H1 (cell line): ENCODE measurements around the gene SLC26A11. TPM values are rescaled to one million over a fixed set of nuclear protein-coding genes. Genes with fewer than 3 reads are reported as not detected.

Source experiments
- CTCF ChIA-PET: fragments of 300-600 bp; sonication (Branson Sonifier 250); formaldehyde crosslinking; loops from one replicate; lab custom pipeline; 2021; ENCODE audit not compliant: partially characterized antibody; lab: Charles Lee
- POLR2A ChIA-PET: fragments of 300-600 bp; sonication (Branson Sonifier 250); formaldehyde crosslinking; loops from one replicate; lab custom pipeline; 2021; ENCODE audit warnings: inconsistent platforms; ENCODE audit not compliant: partially characterized antibody; lab: Charles Lee
- DNase-seq, 2 experiments: peaks; one replicate each; pipeline versions ENCODE4 v3.0.0 to v3.0.0-alpha.2; 2010 to 2022; ENCODE audit warnings: low spot score in 2 of 2, low read depth in 1 of 2, mixed read lengths in 1 of 2
- FAIRE-seq: peaks from 2 replicates; lab custom pipeline; 2011; peaks lifted over from hg19 to GRCh38; lab: Jason Lieb, UNC
- H2AFZ ChIP-seq: 2 replicates; pipeline ENCODE4 v1.8.1; 2012; ENCODE audit warnings: low read length, inconsistent platforms
- H2AK5ac ChIP-seq: 2 replicates; pipeline ENCODE4 v1.6.1; 2013; ENCODE audit warnings: low read depth, low read length
- H2BK120ac ChIP-seq: replicated peaks from 2 replicates; pipeline ENCODE3; 2013; ENCODE audit warnings: low read depth, low read length, inconsistent platforms
- H2BK12ac ChIP-seq: 2 replicates; pipeline ENCODE4 v1.6.1; 2013; ENCODE audit warnings: low read depth, low read length
- H2BK15ac ChIP-seq: 2 replicates; pipeline ENCODE4 v1.6.1; 2013; ENCODE audit warnings: low read length
- H2BK20ac ChIP-seq: 2 replicates; pipeline ENCODE4 v1.6.1; 2013; ENCODE audit warnings: low read length
- H2BK5ac ChIP-seq: 2 replicates; pipeline ENCODE4 v1.6.1; 2013; ENCODE audit warnings: low read depth, low read length
- H3K14ac ChIP-seq: 2 replicates; pipeline ENCODE4 v1.6.1; 2013; ENCODE audit warnings: inconsistent platforms; ENCODE audit not compliant: insufficient read length
- H3K18ac ChIP-seq: 2 replicates; pipeline ENCODE4 v1.6.1; 2013; ENCODE audit warnings: low read length; ENCODE audit errors: extremely low read depth
- H3K23ac ChIP-seq: 2 replicates; pipeline ENCODE4 v1.6.1; 2013; ENCODE audit warnings: inconsistent platforms; ENCODE audit not compliant: insufficient read length
- H3K23me2 ChIP-seq: 2 replicates; pipeline ENCODE4 v1.6.1; 2013; ENCODE audit warnings: low read depth, low read length
- H3K27ac ChIP-seq: 2 replicates; pipeline ENCODE4 v1.6.1; 2011; ENCODE audit warnings: low read depth, low read length, inconsistent platforms
- H3K27me3 ChIP-seq, 4 experiments: replicated peaks in 1 of 4; 1 replicate in 1 of 4; 2 replicates in 3 of 4; pipeline versions ENCODE4 v1.6.1 to v1.8.1; 2011 to 2013; ENCODE audit warnings: low read length in 3 of 4, mild to moderate bottlenecking in 3 of 4, inconsistent platforms in 2 of 4, mixed read lengths in 2 of 4, moderate library complexity in 1 of 4; ENCODE audit not compliant: control insufficient read depth in 3 of 4, insufficient read depth in 3 of 4; ENCODE audit errors: extremely low read depth in 1 of 4
- H3K36me3 ChIP-seq, 4 experiments: 2 replicates each; pipeline versions ENCODE4 v1.6.1 to v1.8.1; 2011 to 2013; ENCODE audit warnings: mild to moderate bottlenecking in 4 of 4, low read length in 3 of 4, moderate library complexity in 2 of 4, control low read depth in 1 of 4, inconsistent platforms in 1 of 4; ENCODE audit not compliant: insufficient read depth in 4 of 4, control insufficient read depth in 2 of 4
- H3K4ac ChIP-seq: replicated peaks from 2 replicates; pipeline ENCODE3; 2013; ENCODE audit warnings: low read length, low read depth, mixed read lengths, inconsistent platforms; ENCODE audit not compliant: insufficient read length
- H3K4me1 ChIP-seq, 4 experiments: replicated peaks in 1 of 4; 1 replicate in 1 of 4; 2 replicates in 3 of 4; pipeline versions ENCODE4 v1.6.1 to v1.8.1; 2011 to 2013; ENCODE audit warnings: low read length in 3 of 4, inconsistent platforms in 2 of 4, mixed read lengths in 1 of 4; ENCODE audit not compliant: insufficient read depth in 4 of 4, control insufficient read depth in 3 of 4
- H3K4me2 ChIP-seq, 2 experiments: 2 replicates each; pipeline versions ENCODE4 v1.6.1 to v1.8.1; 2011 to 2013; ENCODE audit warnings: low read depth in 2 of 2, low read length in 2 of 2, control low read depth in 1 of 2, inconsistent platforms in 1 of 2, mild to moderate bottlenecking in 1 of 2; ENCODE audit not compliant: insufficient read depth in 1 of 2
- H3K4me3 ChIP-seq, 4 experiments: fragments of 200-600, 300-600 bp in 1 of 4; sonication (generic), shearing (Covaris generic), sonication (Bioruptor Twin) in 1 of 4; 2 replicates each; pipeline versions ENCODE4 v1.5.1 to v1.8.1; 2011 to 2016; ENCODE audit warnings: low read length in 4 of 4, low read depth in 3 of 4, control low read depth in 2 of 4, inconsistent platforms in 2 of 4, mild to moderate bottlenecking in 2 of 4, mixed read lengths in 1 of 4, moderate library complexity in 1 of 4; ENCODE audit not compliant: insufficient read depth in 2 of 4; ENCODE audit errors: extremely low read depth in 1 of 4
- H3K56ac ChIP-seq: replicated peaks from 2 replicates; pipeline ENCODE3; 2013; ENCODE audit warnings: low read depth, mild to moderate bottlenecking, mixed read lengths, low read length, inconsistent platforms; ENCODE audit not compliant: insufficient read length
- H3K79me1 ChIP-seq: 2 replicates; pipeline ENCODE4 v1.6.1; 2013; ENCODE audit warnings: low read depth, low read length, control low read depth
- H3K79me2 ChIP-seq, 2 experiments: 2 replicates each; pipeline versions ENCODE4 v1.6.1 to v1.8.1; 2012 to 2013; ENCODE audit warnings: low read length in 2 of 2, mild to moderate bottlenecking in 2 of 2, inconsistent platforms in 1 of 2; ENCODE audit not compliant: insufficient read depth in 2 of 2, control insufficient read depth in 1 of 2
- H3K9ac ChIP-seq, 4 experiments: replicated peaks in 1 of 4; 1 replicate in 1 of 4; 2 replicates in 3 of 4; pipeline versions ENCODE4 v1.6.1 to v1.8.1; 2011 to 2013; ENCODE audit warnings: low read depth in 3 of 4, low read length in 3 of 4, control low read depth in 2 of 4, mild to moderate bottlenecking in 2 of 4, moderate library complexity in 2 of 4, inconsistent platforms in 1 of 4; ENCODE audit errors: extremely low read depth in 1 of 4
- H3K9me3 ChIP-seq, 2 experiments: 2 replicates each; pipeline versions ENCODE4 v1.6.1 to v1.8.1; 2012 to 2013; ENCODE audit warnings: mild to moderate bottlenecking in 2 of 2, moderate library complexity in 2 of 2, control low read depth in 1 of 2, inconsistent platforms in 1 of 2, low read depth in 1 of 2, low read length in 1 of 2, mixed read lengths in 1 of 2; ENCODE audit not compliant: insufficient read depth in 2 of 2
- H4K20me1 ChIP-seq, 2 experiments: replicated peaks in 1 of 2; 2 replicates each; pipeline versions ENCODE3 to v1.8.1; 2011 to 2013; ENCODE audit warnings: inconsistent platforms in 2 of 2, low read length in 2 of 2, mild to moderate bottlenecking in 1 of 2; ENCODE audit not compliant: insufficient read depth in 2 of 2, control insufficient read depth in 1 of 2
- H4K5ac ChIP-seq: 2 replicates; pipeline ENCODE4 v1.6.1; 2013; ENCODE audit warnings: low read length, low read depth, mixed read lengths, inconsistent platforms; ENCODE audit not compliant: insufficient read length
- H4K8ac ChIP-seq: 2 replicates; pipeline ENCODE4 v1.8.0; 2013; ENCODE audit warnings: mild to moderate bottlenecking, moderate library complexity, low read length, inconsistent platforms; ENCODE audit not compliant: insufficient read depth; ENCODE audit errors: extremely low read depth
- H4K91ac ChIP-seq: replicated peaks from 2 replicates; pipeline ENCODE3; 2013; ENCODE audit warnings: low read length, mixed read lengths, inconsistent platforms; ENCODE audit not compliant: insufficient read length
- BRCA1 ChIP-seq: IDR thresholded peaks from 2 replicates; pipeline ENCODE4 v1.6.1; 2012; ENCODE audit warnings: low read depth, low read length, improper control_type of control experiment
- CBX8 ChIP-seq: fragments of 300-800, 300-1000 bp; sonication (generic); IDR thresholded peaks from 2 replicates; pipeline ENCODE4 v1.7.1; 2016; ENCODE audit warnings: low read depth, low read length, borderline replicate concordance
- POLR2AphosphoS5 ChIP-seq: IDR thresholded peaks from 2 replicates; pipeline ENCODE4 v1.6.1; 2011; ENCODE audit warnings: low read depth, low read length
- WGBS, 2 experiments: shearing (Covaris generic) in 1 of 2; methylation state at CpG; one replicate each; pipeline versions ENCODE4 v1.1.6 to v1.1.7; 2013 to 2015; ENCODE audit warnings: low lambda C conversion rate in 2 of 2, mixed read lengths in 2 of 2, inconsistent platforms in 1 of 2, low coverage in 1 of 2, missing lambda C conversion rate in 1 of 2; ENCODE audit not compliant: insufficient replicate concordance in 2 of 2, insufficient coverage in 1 of 2, insufficient read length in 1 of 2; ENCODE audit errors: extremely low coverage in 1 of 2, missing lambda C conversion rate in 1 of 2; 5-methylcytosine and 5-hydroxymethylcytosine counted together
- polyA plus RNA-seq, 7 experiments: library from polyadenylated mRNA; depleted of rRNA in 3 of 7; stranded (reverse) in 5 of 7; unstranded in 2 of 7; fragments of >200 nt in 5 of 7; fragments of 200-250 nt in 2 of 7; gene quantifications; 1 replicate in 5 of 7; 2 replicates in 1 of 7; 4 replicates in 1 of 7; pipeline versions ENCODE4 v1.2.1 to v1.2.3, GENCODE V29; 2011 to 2013; ENCODE audit warnings: missing spikeins in 2 of 7, mixed read lengths in 2 of 7
- total RNA-seq: library from RNA; stranded (reverse); fragmentation: NEBNext Ultra II Directional; extraction: Animal tissue kit (Norgen Biotek cat#: 25700); gene quantifications from 2 replicates; pipeline ENCODE4 v1.2.1, GENCODE V29; 2021

Gene SLC26A11
- total and polyA plus RNA-seq, 2 of the 8 experiments (the other 6 are each of a cell fraction or from before 2014, with no cell fraction given) = 15.5 to 25.9 TPM

- no peak overlapping the region for H3K56ac ChIP-seq
- H4K5ac ChIP-seq = no peak overlapping the region
- H3K36me3 ChIP-seq = peaks cover 0 to 5% (median 1%) of the 10 kb centered on the region in 4 experiments; a peak in 3 of 8 replicates
- no peak overlapping the region for H2BK5ac ChIP-seq
- H2AFZ ChIP-seq = no peak overlapping the region
- no peak overlapping the region for H3K14ac ChIP-seq
- no peak overlapping the region for H2BK120ac ChIP-seq
- H4K20me1 ChIP-seq = peaks cover 0 to 8% of the 10 kb centered on the region in 2 experiments
- DNase-seq (no peak), FAIRE-seq (no peak)
- H3K4me2 ChIP-seq = no peak overlapping the region
- no peak overlapping the region for H3K9ac ChIP-seq
- no peaks in the 10 kb centered on the region for H3K9me3 ChIP-seq
- H4K91ac ChIP-seq = no peak overlapping the region
- no peak overlapping the region for H2BK15ac ChIP-seq
- peaks cover 7 to 14% (median 8%) of the 10 kb centered on the region in 4 experiments for H3K4me1 ChIP-seq
- H2BK20ac ChIP-seq = no peak overlapping the region
- H3K27ac ChIP-seq = no peak overlapping the region
- no peak overlapping the region for H3K4me3 ChIP-seq
- H4K8ac ChIP-seq = no peak overlapping the region
- no peak overlapping the region for H2BK12ac ChIP-seq
- no peaks in the 10 kb centered on the region for H3K27me3 ChIP-seq
- no peak overlapping the region for H3K18ac ChIP-seq
- no peak overlapping the region for H3K23ac ChIP-seq
- no peak overlapping the region for H2AK5ac ChIP-seq
- ChIA-PET CTCF (interaction anchor here (1.0 to 4.8 kb wide), 3 partner anchors 12 to 68 kb away, joined by 3 to 18 read pairs (median 11); no protein-coding TSS in a partner anchor), POLR2A (interaction anchor here (0.6 to 7.5 kb wide), 4 partner anchors 10 to 116 kb away, joined by 3 to 63 read pairs (median 6); partner anchors contain the start of gene RNF213)
- TF ChIP-seq POLR2AphosphoS5 (no peak), BRCA1 (no peak), CBX8 (no peak)
- H3K79me2 ChIP-seq = no peaks in the 10 kb centered on the region
- H3K4ac ChIP-seq = no peak overlapping the region
- peaks cover 9% of the 10 kb centered on the region; the same call in 1 of the 2 replicates for H3K23me2 ChIP-seq
- 93% methylated on average over 10 of the region's 10 CpGs; no CpG with 5 or more reads in 1 of the 2 experiments for WGBS, 2 experiments
- H3K79me1 ChIP-seq = peaks cover 4% of the 10 kb centered on the region; the same call in 1 of the 2 replicates
Measured at GRCh38 chr17:80272366-80272765, 52.1 kb downstream of the SLC26A11 start.
